ENCODE measurements around the gene ZBTB21. TPM values are rescaled to one million over a fixed set of nuclear protein-coding genes. Genes with fewer than 3 reads are reported as not detected.

The ZBTB21 gene
- total and polyA plus RNA-seq, 2 of the 8 experiments (the other 6 are each of a cell fraction or from before 2014, with no cell fraction given): 3.9 to 17.8 TPM

DNA sequence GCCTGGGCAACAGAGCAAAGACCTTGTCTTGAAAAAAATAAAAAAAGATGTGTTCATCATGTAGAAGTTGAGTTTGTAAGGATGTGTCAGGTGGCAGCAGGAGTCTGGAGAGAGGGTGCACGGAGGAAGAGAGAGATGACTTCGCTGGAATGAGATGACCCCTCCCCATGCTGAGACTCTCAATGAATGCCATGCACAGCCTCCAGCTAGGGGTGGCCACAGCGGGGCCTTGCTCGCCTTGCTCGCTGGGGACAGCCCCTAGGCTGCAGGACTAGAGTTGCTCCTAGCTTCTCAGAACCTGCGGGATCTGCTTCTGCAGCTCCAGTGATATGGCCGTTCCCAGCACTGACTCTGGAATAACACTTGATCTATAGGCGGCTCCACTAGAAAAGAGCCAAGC, 49.8 kb downstream of the ZBTB21 start:
- Histone ChIP-seq H3K79me2 (ENCODE audit: control insufficient read depth in 1 of 2, insufficient read depth in 2 of 2, low read length in 2 of 2) (no peaks in the 10 kb centered on the region), H2AFZ (ENCODE audit: low read length) (no peak overlapping the region; the same call in 1 of the 2 replicates), H3K4me1 (replicated peaks in 1 of 4; ENCODE audit: control insufficient read depth in 3 of 4, insufficient read depth in 4 of 4, low read length in 3 of 4) (peaks cover 1 to 5% (median 3%) of the 10 kb centered on the region in 4 experiments; a peak in 5 of 7 replicates), H3K27me3 (replicated peaks in 1 of 4; ENCODE audit: control insufficient read depth in 3 of 4, extremely low read depth in 1 of 4, insufficient read depth in 3 of 4, low read length in 3 of 4) (no peaks in the 10 kb centered on the region), H3K23ac (ENCODE audit: insufficient read length) (no peak overlapping the region), H3K23me2 (ENCODE audit: low read depth, low read length) (no peaks in the 10 kb centered on the region), H4K20me1 (replicated peaks in 1 of 2; ENCODE audit: control insufficient read depth in 1 of 2, insufficient read depth in 2 of 2, low read length in 2 of 2) (no peaks in the 10 kb centered on the region), H3K79me1 (ENCODE audit: low read depth, low read length) (no peaks in the 10 kb centered on the region), H3K9me3 (ENCODE audit: insufficient read depth in 2 of 2, low read depth in 1 of 2, low read length in 1 of 2) (no peaks in the 10 kb centered on the region), H2BK20ac (ENCODE audit: low read length) (no peak overlapping the region), H3K4me2 (ENCODE audit: insufficient read depth in 1 of 2, low read depth in 2 of 2, low read length in 2 of 2) (no peak overlapping the region), H3K36me3 (ENCODE audit: control insufficient read depth in 2 of 4, insufficient read depth in 4 of 4, low read length in 3 of 4) (no peaks in the 10 kb centered on the region), H3K4ac (replicated peaks; ENCODE audit: insufficient read length, low read depth, low read length) (no peak overlapping the region), H4K5ac (ENCODE audit: insufficient read length, low read depth, low read length) (no peak overlapping the region), H2BK120ac (replicated peaks; ENCODE audit: low read depth, low read length) (no peak overlapping the region), H4K91ac (replicated peaks; ENCODE audit: insufficient read length, low read length) (no peak overlapping the region), H3K56ac (replicated peaks; ENCODE audit: insufficient read length, low read depth, low read length) (no peak overlapping the region), H3K14ac (ENCODE audit: insufficient read length) (no peak overlapping the region), H3K4me3 (ENCODE audit: extremely low read depth in 1 of 4, insufficient read depth in 2 of 4, low read depth in 3 of 4, low read length in 4 of 4) (no peak overlapping the region), H3K9ac (replicated peaks in 1 of 4; ENCODE audit: extremely low read depth in 1 of 4, low read depth in 3 of 4, low read length in 3 of 4) (no peak overlapping the region), H2BK15ac (ENCODE audit: low read length) (no peak overlapping the region), H2AK5ac (ENCODE audit: low read depth, low read length) (no peak overlapping the region), H2BK5ac (ENCODE audit: low read depth, low read length) (no peak overlapping the region), H2BK12ac (ENCODE audit: low read depth, low read length) (no peak overlapping the region), H4K8ac (ENCODE audit: extremely low read depth, insufficient read depth, low read length) (no peak overlapping the region; the same call in 1 of the 2 replicates), H3K18ac (ENCODE audit: extremely low read depth, low read length) (no peak overlapping the region), H3K27ac (ENCODE audit: low read depth, low read length) (no peak overlapping the region)
- POLR2A ChIA-PET (ENCODE audit: partially characterized antibody): interaction anchor here (2.1 kb wide), 1 partner anchor 81 kb away, joined by 10 read pairs; the partner anchor contains the start of gene PRDM15
- FAIRE-seq (no peak), DNase-seq (ENCODE audit: low read depth in 1 of 2, low spot score in 2 of 2) (no peak)
- CTCF ChIA-PET (ENCODE audit: partially characterized antibody): interaction anchor here (0.7 to 2.6 kb wide), 3 partner anchors 121 to 157 kb away, joined by 3 to 8 read pairs (median 4); no protein-coding TSS in a partner anchor
- 78% methylated on average over 8 of the region's 8 CpGs; no CpG with 5 or more reads in 1 of the 2 experiments for WGBS, 2 experiments (ENCODE audit: extremely low coverage in 1 of 2, insufficient coverage in 1 of 2, insufficient read length in 1 of 2, insufficient replicate concordance in 2 of 2, low coverage in 1 of 2, low lambda C conversion rate in 2 of 2, missing lambda C conversion rate in 1 of 2)
- TF ChIP-seq SIRT6 (IDR thresholded peaks at IDR 0.05; ENCODE audit: low read length) (no peak), TAF7 (optimal IDR thresholded peaks at IDR 0.05; ENCODE audit: borderline replicate concordance, low read depth, low read length) (no peak), PHF8 (conservative IDR thresholded peaks at IDR 0.05; ENCODE audit: low read depth, low read length) (no peak), HDAC6 (IDR thresholded peaks at IDR 0.05; ENCODE audit: low read depth, low read length) (no peak)
